ENCODE data around the gene FAM78B. TPM values are rescaled to one million over a fixed set of nuclear protein-coding genes. Genes with fewer than 3 reads are reported as not detected.

Gene FAM78B
- total RNA-seq, 1 experiment from 2014 or later: 0.26 TPM

GRCh38 chr1:166140251-166140650 is 26.6 kb downstream of the FAM78B start:
- ChIA-PET CTCF (no interaction called here), POLR2A (ENCODE audit: unreplicated experiment) (no interaction called here)
- Histone ChIP-seq H3K27ac (ENCODE audit: low read length) (no peak overlapping the region), H2AFZ (ENCODE audit: low read length) (no peak overlapping the region), H3K4me2 (ENCODE audit: low read length) (no peak overlapping the region), H3K79me2 (ENCODE audit: low read length) (no peaks in the 10 kb centered on the region), H3K36me3 (ENCODE audit: low read depth, low read length) (no peaks in the 10 kb centered on the region), H3F3A (ENCODE audit: low read length, unreplicated experiment) (no peaks in the 10 kb centered on the region), H3K27me3 (ENCODE audit: low read length) (peaks cover 5% of the 10 kb centered on the region; the same call in 1 of the 2 replicates), H3K9ac (ENCODE audit: low read length) (no peak overlapping the region), H3K4me1 (ENCODE audit: insufficient read depth, low read length) (peaks cover 5% of the 10 kb centered on the region), H3K9me2 (replicated peaks; ENCODE audit: low read length) (no peaks in the 10 kb centered on the region), H3K4me3 (ENCODE audit: low read length) (no peak overlapping the region), H4K20me1 (ENCODE audit: low read length) (0 out of 2 replicates have a peak, but pooled peaks cover 2% of the 10 kb centered on the region), H3K9me3 (ENCODE audit: low read length) (no peaks in the 10 kb centered on the region)
- no peak for ATAC-seq
- TF ChIP-seq EZH2phosphoT487 (IDR thresholded peaks at IDR 0.05; ENCODE audit: borderline replicate concordance, low read length) (no peak), CTCF (conservative IDR thresholded peaks at IDR 0.05; ENCODE audit: low read depth, low read length) (no peak)
- intact Hi-C loops (cut with micrococcal nuclease): no loop called here
- DNase-seq: no peak
- no TSS peak for BruUV-seq (replicated peaks)

GRCh38 chr1:166139735-166140134 is 27.1 kb downstream of the FAM78B start:
- POLR2A ChIA-PET (ENCODE audit: unreplicated experiment): no interaction called here
- H3K4me3 ChIP-seq (ENCODE audit: low read length): no peak overlapping the region
- no peaks in the 10 kb centered on the region for H3K9me2 ChIP-seq (replicated peaks; ENCODE audit: low read length)
- intact Hi-C loops (cut with micrococcal nuclease): loop anchor here (10.0 kb wide), 1 partner anchor 215 kb away; no protein-coding TSS in a partner anchor
- no peaks in the 10 kb centered on the region for H3K79me2 ChIP-seq (ENCODE audit: low read length)
- DNase-seq (no peak), ATAC-seq (no peak)
- no TSS peak for BruUV-seq (replicated peaks)
- H3K27ac ChIP-seq (ENCODE audit: low read length): no peak overlapping the region
- no peak overlapping the region for H3K4me2 ChIP-seq (ENCODE audit: low read length)
- no peak overlapping the region for H3K9ac ChIP-seq (ENCODE audit: low read length)
- no peak overlapping the region for H2AFZ ChIP-seq (ENCODE audit: low read length)
- H3K4me1 ChIP-seq (ENCODE audit: insufficient read depth, low read length): peaks cover under 1% of the 10 kb centered on the region; the same call in 1 of the 2 replicates
- H4K20me1 ChIP-seq (ENCODE audit: low read length): no peaks in the 10 kb centered on the region
- H3K9me3 ChIP-seq (ENCODE audit: low read length): no peaks in the 10 kb centered on the region
- no peaks in the 10 kb centered on the region for H3K36me3 ChIP-seq (ENCODE audit: low read depth, low read length)
- H3F3A ChIP-seq (ENCODE audit: low read length, unreplicated experiment): no peaks in the 10 kb centered on the region
- H3K27me3 ChIP-seq (ENCODE audit: low read length): peaks cover 7% of the 10 kb centered on the region; the same call in 1 of the 2 replicates
- TF ChIP-seq EZH2 (IDR thresholded peaks at IDR 0.05; ENCODE audit: low read length, unreplicated experiment) (no peak), EZH2phosphoT487 (IDR thresholded peaks at IDR 0.05; ENCODE audit: borderline replicate concordance, low read length) (no peak), CTCF (conservative IDR thresholded peaks at IDR 0.05; ENCODE audit: low read depth, low read length) (no peak)
- CTCF ChIA-PET: no interaction called here

GRCh38 chr1:166136699-166137401 is 30.0 kb downstream of the FAM78B start:
- Histone ChIP-seq H3K36me3 (ENCODE audit: low read depth, low read length) (no peaks in the 10 kb centered on the region), H3K4me2 (ENCODE audit: low read length) (no peak overlapping the region), H3F3A (ENCODE audit: low read length, unreplicated experiment) (no peaks in the 10 kb centered on the region), H3K9me3 (ENCODE audit: low read length) (no peaks in the 10 kb centered on the region), H3K9ac (ENCODE audit: low read length) (no peak overlapping the region), H3K9me2 (replicated peaks; ENCODE audit: low read length) (no peaks in the 10 kb centered on the region), H3K79me2 (ENCODE audit: low read length) (no peaks in the 10 kb centered on the region), H4K20me1 (ENCODE audit: low read length) (no peaks in the 10 kb centered on the region), H3K4me3 (ENCODE audit: low read length) (no peak overlapping the region), H3K27me3 (ENCODE audit: low read length) (peaks cover 7% of the 10 kb centered on the region; the same call in 1 of the 2 replicates), H3K27ac (ENCODE audit: low read length) (no peak overlapping the region), H3K4me1 (ENCODE audit: insufficient read depth, low read length) (no peaks in the 10 kb centered on the region), H2AFZ (ENCODE audit: low read length) (no peak overlapping the region)
- no TSS peak for BruUV-seq (replicated peaks)
- ATAC-seq (no peak), DNase-seq (no peak)
- no peak for TF ChIP-seq EZH2phosphoT487 (IDR thresholded peaks at IDR 0.05; ENCODE audit: borderline replicate concordance, low read length)
- no peak for TF ChIP-seq EZH2 (IDR thresholded peaks at IDR 0.05; ENCODE audit: low read length, unreplicated experiment)
- no peak for TF ChIP-seq CTCF (conservative IDR thresholded peaks at IDR 0.05; ENCODE audit: low read depth, low read length)
- CTCF ChIA-PET: no interaction called here
- intact Hi-C loops (cut with micrococcal nuclease): loop anchor here (10.0 kb wide), 1 partner anchor 212 kb away; no protein-coding TSS in a partner anchor
- POLR2A ChIA-PET (ENCODE audit: unreplicated experiment): no interaction called here
